KG1 (cell line): ENCODE data around the gene AFTPH.

Experiments
- DNase-seq: peaks from one replicate; lab custom pipeline; 2025; lab: John Stamatoyannopoulos, UW

Gene AFTPH

GRCh38 chr2:64612575-64613195, 88.6 kb downstream of the AFTPH start:
- no peak for DNase-seq

GRCh38 chr2:64613276-64613675, 89.1 kb downstream of the AFTPH start:
- DNase-seq = no peak

DNA sequence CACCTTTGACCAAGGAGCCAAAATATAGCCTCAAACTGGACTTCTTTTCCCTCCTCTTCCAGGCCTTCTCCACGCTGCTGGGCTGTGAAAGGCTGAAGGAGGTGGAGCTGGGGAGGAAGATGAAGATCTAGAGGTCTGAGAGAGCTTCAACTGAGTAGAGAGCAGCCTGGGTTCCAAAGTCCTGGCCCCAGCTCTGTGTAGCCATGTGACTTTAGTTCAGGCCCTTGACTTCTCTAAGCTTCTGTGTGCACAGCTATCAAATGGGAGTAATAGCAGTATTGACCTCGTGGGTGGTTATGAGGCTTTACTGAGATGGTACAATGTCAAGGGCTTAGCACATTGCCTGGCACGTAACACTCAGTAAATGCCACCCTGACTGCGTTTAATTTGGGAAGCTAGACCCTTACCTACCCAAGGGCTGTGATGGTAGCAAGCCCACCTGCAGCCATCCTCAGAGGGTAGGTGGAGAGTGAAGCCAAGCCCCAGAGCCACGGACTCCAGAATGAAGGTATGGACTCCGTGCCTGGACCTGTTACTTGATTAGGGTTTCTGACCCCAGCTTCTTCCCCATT, 91.2 kb downstream of the AFTPH start:
- DNase-seq = no peak

DNA sequence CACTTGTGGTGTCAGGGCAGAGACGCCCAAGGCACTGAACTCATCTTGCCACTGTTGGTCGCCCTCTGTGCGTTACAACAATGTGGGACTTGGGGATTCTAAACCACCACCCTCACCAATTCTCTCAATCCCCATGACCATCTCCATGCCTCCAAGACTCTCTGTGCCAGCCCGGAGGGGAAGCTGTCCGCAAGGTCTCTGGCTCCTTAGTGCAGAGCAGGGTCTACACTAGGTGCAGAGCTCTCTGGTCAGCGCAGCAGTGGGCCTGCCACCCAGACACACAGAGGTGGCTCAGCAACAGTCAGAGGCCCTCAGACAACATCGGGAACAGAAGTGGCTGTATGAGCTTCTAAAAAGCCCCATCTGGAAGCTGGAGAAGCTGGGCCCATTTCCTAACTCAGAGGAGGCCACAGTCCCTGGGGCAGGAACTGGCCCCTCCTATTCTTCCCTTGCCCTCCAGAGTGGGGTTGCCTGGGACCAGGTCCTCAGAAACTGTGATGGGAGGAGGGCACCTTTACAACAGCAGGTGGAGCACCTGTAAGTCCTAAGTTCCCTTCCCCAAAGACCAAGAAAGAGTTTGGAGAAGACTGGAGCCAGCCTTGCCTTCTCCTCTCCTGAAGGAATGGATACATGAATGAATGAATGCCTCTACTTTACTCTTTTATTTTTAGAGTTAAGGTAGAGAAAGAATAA, 91.9 kb downstream of the AFTPH start:
- no peak for DNase-seq

DNA sequence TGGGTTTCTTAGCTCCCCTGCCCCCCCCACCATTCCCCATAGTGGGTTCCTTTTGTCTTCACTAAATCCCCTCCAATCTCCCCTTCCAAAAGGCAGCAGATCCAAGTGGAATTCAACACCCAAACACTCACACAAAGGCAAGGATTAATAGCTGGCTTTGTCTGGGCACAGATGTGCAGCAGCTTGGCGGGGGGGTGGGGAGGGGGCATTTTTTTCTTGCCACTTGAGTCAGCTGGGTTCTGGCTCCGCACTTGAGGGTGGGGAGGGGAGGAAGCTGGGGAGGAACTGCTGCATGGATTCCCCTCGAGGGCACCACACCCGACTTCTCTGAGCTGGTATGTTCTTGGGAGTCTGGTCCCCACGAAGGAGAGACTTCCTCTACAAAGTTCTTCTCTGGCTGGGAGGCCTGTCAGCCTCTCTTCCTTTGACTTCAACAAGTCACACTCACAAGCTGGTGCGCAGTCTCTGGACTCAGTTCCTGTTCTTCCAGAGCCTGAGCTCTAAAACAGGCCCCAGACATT, 93.6 kb downstream of the AFTPH start:
- DNase-seq = no peak

DNA sequence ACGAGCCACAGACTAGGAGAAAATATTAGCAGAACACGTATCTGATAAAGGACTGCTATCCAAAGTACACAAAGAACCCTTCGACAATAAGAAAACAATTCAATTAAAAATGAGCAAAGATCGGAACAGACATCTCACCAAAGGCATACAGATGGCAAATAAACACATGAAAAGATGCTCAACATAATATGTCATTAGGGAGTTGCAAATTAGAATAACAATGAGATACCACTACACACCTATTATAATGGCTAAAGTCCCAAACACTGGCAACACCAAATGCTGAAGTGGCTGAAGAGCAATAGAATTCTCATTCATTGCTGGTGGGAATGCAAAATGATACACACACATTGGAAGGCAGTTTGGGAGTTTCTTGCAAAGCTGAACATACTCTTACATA, 96.5 kb downstream of the AFTPH start:
- DNase-seq = no peak

DNA sequence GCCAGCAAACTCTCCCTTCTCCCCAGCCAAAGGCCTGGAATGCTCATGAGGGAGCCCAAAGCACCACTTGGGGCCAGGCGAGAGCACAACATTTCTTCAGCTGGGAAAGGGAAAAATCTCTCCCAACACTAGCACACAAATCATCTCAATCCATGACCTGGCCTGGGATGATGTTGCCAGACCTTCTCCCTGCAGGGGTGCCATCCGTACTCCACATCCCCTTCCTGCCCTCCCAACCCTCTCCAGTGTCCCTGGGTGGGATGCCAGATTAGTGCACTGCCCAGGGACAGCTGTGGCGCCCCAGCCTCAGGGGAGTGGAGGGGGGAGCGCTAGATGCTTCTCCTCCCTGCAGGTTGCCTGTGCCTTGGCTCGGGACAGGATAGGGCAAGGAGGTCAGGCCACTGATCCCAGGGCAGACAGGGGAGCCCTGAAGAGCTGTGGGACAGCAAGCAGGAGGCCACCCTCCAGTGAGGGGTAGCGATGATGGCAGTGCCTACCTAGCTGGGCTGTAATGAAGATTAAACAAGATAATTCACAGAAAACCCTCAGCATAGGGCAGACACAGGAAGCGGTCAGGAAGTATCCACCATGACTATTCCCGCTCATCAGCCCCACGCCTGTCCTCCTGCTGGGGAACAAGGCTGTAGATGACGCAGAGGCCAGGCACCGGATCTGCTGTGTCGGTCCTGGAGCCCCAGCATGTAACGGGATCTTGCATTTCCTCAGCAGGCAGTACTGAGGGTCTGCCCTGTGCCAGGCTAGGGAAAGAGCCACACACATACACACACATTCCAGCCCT, 98.5 kb downstream of the AFTPH start:
- no peak for DNase-seq

DNA sequence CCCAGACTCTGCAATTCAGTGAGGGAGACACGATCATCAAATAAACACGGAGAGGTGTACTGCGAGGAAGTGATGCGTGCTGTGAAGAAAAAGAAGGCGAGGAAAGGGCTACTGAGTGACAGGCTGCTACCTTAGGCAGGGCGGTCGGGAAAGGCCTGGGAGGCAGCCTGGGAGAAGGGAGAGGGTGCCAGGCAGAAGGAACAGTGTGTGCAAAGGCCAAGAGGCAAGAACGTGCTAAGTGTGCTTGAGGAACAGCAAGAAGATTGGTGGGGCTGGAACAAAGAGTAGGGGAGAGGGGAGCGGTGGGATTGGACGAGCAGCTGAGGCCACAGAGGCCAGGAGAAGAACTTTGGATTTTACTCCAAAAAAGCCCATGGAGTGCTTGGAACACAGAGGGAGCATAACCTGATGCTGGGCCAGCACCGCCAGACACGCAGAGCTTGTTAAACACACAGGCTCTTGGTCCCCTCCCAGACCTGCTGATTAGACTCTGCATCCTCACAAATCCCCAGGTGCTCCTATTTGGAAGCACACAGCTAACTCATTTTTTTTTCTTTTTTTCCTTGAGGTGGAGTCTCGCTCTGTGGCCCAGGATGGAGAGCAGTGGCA, 99.2 kb downstream of the AFTPH start:
- no peak for DNase-seq

DNA sequence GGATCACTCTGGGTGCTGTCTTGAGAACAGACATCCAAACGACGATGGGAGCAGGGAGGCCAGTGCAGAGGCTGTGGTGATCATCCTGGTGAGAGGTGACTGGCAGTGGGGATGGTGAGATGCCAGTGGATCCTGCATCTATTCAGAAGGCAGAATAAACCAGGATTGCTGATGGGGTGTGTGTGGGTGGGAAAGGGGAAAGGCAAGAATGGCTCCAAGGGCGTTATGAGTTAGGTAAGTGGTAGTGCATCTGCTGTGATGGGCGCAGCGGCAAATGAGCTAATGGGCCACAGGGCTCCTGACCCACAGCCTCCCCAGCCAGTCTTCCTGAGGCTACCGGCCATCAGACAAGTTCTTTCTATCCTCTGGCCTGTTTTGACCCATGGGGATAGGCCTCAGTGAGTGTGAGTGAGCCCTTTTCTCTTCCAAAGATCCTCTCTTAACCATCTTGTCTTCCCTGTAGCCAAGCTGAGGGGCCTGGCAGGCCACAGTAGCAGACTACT, 100.0 kb downstream of the AFTPH start:
- DNase-seq = no peak

- DNase-seq = no peak
Measured at GRCh38 chr2:64624862-64625261, 100.7 kb downstream of the AFTPH start.

DNA sequence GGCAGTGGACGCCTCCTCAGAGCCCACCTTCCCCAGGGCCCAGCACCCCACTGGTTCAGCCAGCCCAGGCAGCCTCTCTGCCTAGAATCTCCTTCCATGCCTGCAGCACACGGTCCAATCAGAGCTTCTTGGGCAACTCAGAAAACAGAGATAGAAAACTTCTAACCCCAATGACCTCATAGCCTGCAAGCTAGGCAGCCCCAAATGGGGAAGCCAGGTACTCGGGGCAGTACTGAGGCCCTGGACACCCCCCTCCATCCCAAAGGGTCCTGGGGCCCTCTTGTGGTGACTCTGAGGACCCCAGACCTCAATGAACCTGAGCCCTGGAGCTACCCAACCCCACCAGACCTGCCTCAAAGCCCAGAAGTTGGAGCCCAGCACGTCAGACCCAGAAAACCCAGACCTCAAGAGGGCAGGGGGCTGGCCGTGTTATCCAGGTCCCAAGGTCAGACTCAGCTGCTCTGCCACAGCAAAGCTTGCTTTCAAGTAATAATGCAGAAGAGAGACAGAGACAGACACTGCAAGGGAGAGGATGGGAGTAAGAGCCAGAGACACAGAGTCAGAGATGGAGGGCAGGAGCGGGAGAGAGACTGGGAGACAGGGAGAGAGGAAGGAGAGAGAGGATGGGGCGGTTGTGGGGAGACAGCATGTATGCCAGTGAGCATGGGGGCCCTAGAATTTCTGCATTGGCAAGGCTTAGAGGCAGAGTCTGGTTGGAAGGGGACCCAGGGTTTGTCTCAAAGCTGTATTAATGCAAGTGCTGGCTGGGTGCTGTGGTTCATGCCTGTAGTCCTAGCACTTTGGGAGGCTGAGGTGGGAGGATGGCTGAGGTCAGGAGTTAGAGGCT, 101.4 kb downstream of the AFTPH start:
- DNase-seq = no peak

DNA sequence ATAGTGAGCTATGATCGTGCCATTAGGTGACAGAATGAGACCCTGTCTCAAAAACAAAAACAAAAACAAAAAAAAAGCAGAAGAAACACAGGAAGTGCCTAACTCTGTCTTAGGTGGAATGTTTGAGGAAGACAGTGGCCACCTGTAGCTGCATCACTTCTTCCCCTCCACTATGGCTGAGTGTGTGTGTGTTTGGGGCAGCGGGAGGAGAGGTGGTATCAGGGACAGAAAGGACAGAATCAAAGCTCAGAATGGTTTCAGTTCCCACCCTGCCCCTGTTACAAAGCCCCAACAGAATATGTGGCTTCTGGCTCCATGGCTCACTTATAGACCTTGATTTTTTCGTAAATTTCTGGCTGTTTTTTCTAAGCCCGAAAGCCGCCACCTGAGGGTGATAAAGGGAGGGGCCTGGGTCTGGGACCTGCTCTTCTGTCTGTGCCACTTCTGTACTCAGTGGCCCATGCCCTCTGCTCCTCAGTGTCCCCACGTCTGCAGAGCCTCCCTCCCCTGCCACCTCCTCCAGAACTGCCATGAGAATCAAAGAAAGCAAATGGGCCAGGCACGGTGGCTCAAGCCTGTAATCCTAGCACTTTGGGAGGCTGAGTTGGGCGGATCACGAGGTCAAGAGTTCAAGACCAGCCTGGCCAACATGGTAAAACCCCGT, 102.2 kb downstream of the AFTPH start:
- DNase-seq = no peak

GRCh38 chr2:64626963-64627760, 103.0 kb downstream of the AFTPH start:
- no peak for DNase-seq

GRCh38 chr2:64627860-64628841, 104.0 kb downstream of the AFTPH start:
- no peak for DNase-seq

- no peak for DNase-seq
Measured at GRCh38 chr2:64629329-64629781, 105.2 kb downstream of the AFTPH start.

DNA sequence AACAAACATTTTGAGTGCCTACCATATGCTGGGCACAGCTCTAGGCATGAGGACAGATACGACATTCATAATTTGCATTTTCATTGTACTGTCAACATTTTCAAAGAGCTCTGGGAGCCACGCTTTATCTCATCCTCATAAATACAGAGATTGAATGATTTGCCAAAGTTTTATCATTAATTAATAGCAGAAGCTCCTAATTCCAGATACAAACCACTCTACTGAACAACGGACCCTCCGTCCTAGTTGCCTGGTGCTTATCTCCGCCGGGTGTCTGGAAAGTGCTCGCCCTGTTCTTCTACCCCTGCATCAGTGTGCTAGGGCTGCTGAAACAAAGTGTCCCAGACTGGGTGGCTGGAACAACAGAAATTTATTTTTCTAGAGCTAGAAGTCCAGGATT, 105.7 kb downstream of the AFTPH start:
- no peak for DNase-seq

DNA sequence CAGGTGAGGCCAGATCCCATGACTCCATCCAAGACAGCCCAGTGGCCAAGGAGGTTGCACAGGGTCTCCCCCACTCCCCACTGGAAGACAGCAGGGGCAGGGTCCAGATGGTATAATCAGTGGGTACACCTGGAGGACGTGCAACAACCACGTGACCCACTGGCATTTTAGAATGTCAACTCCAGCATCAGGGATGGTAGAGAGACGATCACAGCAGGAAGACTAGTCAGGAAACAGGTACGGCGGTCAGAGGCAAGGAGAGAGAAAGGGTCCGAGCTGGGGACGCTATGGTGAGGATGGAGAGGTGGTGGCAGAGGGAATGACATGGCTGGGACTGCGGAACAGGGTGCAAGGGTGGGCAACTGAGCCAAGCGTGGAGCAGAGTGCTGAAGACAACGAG, 106.6 kb downstream of the AFTPH start:
- no peak for DNase-seq

DNA sequence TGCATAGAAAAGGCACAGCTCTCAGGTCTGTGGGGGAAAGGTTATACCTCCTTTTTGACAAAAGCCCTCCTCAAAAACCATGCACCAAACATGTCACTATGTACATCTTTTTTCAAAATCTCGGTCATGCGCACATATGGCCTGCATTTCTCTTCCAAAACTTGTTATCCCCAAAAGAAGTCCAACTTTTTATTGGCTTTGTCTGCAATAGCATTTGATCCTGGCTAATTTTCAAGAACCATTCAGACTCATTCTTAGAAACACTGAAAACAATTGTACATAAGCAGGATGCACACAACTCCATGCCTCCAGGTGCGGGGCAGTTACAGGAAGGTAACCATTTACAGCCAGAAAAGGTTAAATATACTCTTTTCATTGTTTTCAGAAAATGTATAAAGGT, 107.6 kb downstream of the AFTPH start:
- DNase-seq = no peak
